HEK293 (cell line): ENCODE results near the gene FIG4.

Experiments
- CTCF ChIA-PET: fragments of 350-600 bp; formaldehyde crosslinking; extraction: SDS; loops from one replicate; lab custom pipeline; 2021; ENCODE audit warnings: antibody characterized with exemption; lab: Yijun Ruan, JAX
- POLR2A ChIA-PET: fragments of 300-600 bp; formaldehyde crosslinking; extraction: SDS; loops from one replicate; lab custom pipeline; 2020; ENCODE audit warnings: antibody characterized with exemption, inconsistent platforms; lab: Yijun Ruan, JAX
- H3K27ac ChIP-seq: fragments of 200-500 bp; sonication (Bioruptor generic); 2 replicates; pipeline ENCODE4 v1.5.1; 2014; ENCODE audit warnings: low read depth, low read length, control low read depth, inconsistent platforms; ENCODE audit errors: extremely low read depth
- H3K36me3 ChIP-seq, 2 experiments: fragments of 200-500 bp in 1 of 2; sonication (Bioruptor generic) in 1 of 2; 1 replicate in 1 of 2; 2 replicates in 1 of 2; pipeline ENCODE4 v1.5.1; 2014 to 2017; ENCODE audit warnings: inconsistent platforms in 2 of 2, low read length in 2 of 2; ENCODE audit not compliant: control insufficient read depth in 2 of 2, insufficient read depth in 1 of 2
- H3K4me1 ChIP-seq: fragments of 200-500 bp; sonication (Bioruptor generic); 2 replicates; pipeline ENCODE4 v1.5.1; 2014; ENCODE audit warnings: mild to moderate bottlenecking, low read length, inconsistent platforms; ENCODE audit not compliant: control insufficient read depth, insufficient read depth
- H3K4me3 ChIP-seq: 2 replicates; pipeline ENCODE4 v1.5.1; 2011; ENCODE audit warnings: low read depth, mild to moderate bottlenecking, control low read depth, low read length, moderate library complexity
- H3K9me3 ChIP-seq: fragments of 200-500 bp; sonication (Bioruptor generic); 2 replicates; pipeline ENCODE4 v1.5.1; 2014; ENCODE audit warnings: low read depth, low read length, inconsistent platforms; ENCODE audit not compliant: control insufficient read depth, insufficient read depth
- GFI1B ChIP-seq: fragments of 450-650 bp; formaldehyde crosslinking; IDR thresholded peaks from 2 replicates; pipeline ENCODE4 v1.5.1; 2016; ENCODE audit warnings: missing biosample characterization, missing genetic modification characterization
- GLIS1 ChIP-seq: fragments of 450-650 bp; formaldehyde crosslinking; IDR thresholded peaks from 2 replicates; pipeline ENCODE4 v1.5.1; 2016; ENCODE audit warnings: missing biosample characterization, missing genetic modification characterization
- KLF8 ChIP-seq: fragments of 450-650 bp; formaldehyde crosslinking; IDR thresholded peaks from 2 replicates; pipeline ENCODE4 v1.5.1; 2016; ENCODE audit warnings: missing biosample characterization, missing genetic modification characterization
- SCRT1 ChIP-seq: fragments of 450-650 bp; formaldehyde crosslinking; IDR thresholded peaks from 2 replicates; pipeline ENCODE4 v1.5.1; 2016; ENCODE audit warnings: missing biosample characterization, missing genetic modification characterization, borderline replicate concordance
- SETDB1 ChIP-seq: IDR thresholded peaks from one replicate; pipeline ENCODE4 v1.6.1; 2017; ENCODE audit warnings: mild to moderate bottlenecking, low read length, moderate library complexity, mixed read lengths; ENCODE audit not compliant: insufficient read length
- ZBTB6 ChIP-seq: fragments of 450-650 bp; formaldehyde crosslinking; IDR thresholded peaks from 2 replicates; pipeline ENCODE4 v1.5.1; 2017; ENCODE audit warnings: missing biosample characterization, missing genetic modification characterization
- ZFP37 ChIP-seq: fragments of 450-650 bp; formaldehyde crosslinking; IDR thresholded peaks from 2 replicates; pipeline ENCODE4 v1.5.1; 2016; ENCODE audit warnings: missing biosample characterization, missing genetic modification characterization
- ZNF133 ChIP-seq: fragments of 450-650 bp; formaldehyde crosslinking; IDR thresholded peaks from 2 replicates; pipeline ENCODE4 v1.5.1; 2016; ENCODE audit warnings: missing biosample characterization, missing genetic modification characterization
- ZNF184 ChIP-seq: fragments of 450-650 bp; IDR thresholded peaks from 2 replicates; pipeline ENCODE4 v1.5.1; 2018; ENCODE audit warnings: missing biosample characterization, mild to moderate bottlenecking, missing genetic modification characterization
- ZNF214 ChIP-seq: fragments of 450-650 bp; formaldehyde crosslinking; IDR thresholded peaks from 2 replicates; pipeline ENCODE4 v1.5.1; 2017; ENCODE audit warnings: missing biosample characterization, mild to moderate bottlenecking, missing genetic modification characterization, borderline replicate concordance
- ZNF239 ChIP-seq: fragments of 450-650 bp; formaldehyde crosslinking; IDR thresholded peaks from 2 replicates; pipeline ENCODE4 v1.5.1; 2016; ENCODE audit warnings: missing biosample characterization, missing genetic modification characterization
- ZNF292 ChIP-seq: fragments of 450-650 bp; formaldehyde crosslinking; IDR thresholded peaks from 2 replicates; pipeline ENCODE4 v1.5.1; 2016; ENCODE audit warnings: low read depth, missing biosample characterization, missing genetic modification characterization, borderline replicate concordance
- ZNF404 ChIP-seq: fragments of 450-650 bp; formaldehyde crosslinking; IDR thresholded peaks from 2 replicates; pipeline ENCODE4 v1.5.1; 2017; ENCODE audit warnings: missing biosample characterization, missing genetic modification characterization
- ZNF548 ChIP-seq: fragments of 450-650 bp; formaldehyde crosslinking; IDR thresholded peaks from 2 replicates; pipeline ENCODE4 v1.5.1; 2016; ENCODE audit warnings: missing biosample characterization, missing genetic modification characterization
- ZNF555 ChIP-seq: fragments of 450-650 bp; formaldehyde crosslinking; conservative IDR thresholded peaks from 2 replicates; pipeline ENCODE4 v1.5.1; 2017; ENCODE audit warnings: missing biosample characterization, mild to moderate bottlenecking, missing genetic modification characterization, inconsistent platforms
- ZNF830 ChIP-seq: fragments of 450-650 bp; IDR thresholded peaks from 2 replicates; pipeline ENCODE4 v1.5.0; 2018; ENCODE audit warnings: missing biosample characterization, missing genetic modification characterization, low read depth, mild to moderate bottlenecking, moderate library complexity
- TF ChIP-seq, protein P1 (sequence below): fragments of 450-650 bp; formaldehyde crosslinking; IDR thresholded peaks from 2 replicates; pipeline ENCODE4 v1.5.1; 2016; ENCODE audit warnings: missing biosample characterization, missing genetic modification characterization, borderline replicate concordance

FIG4 gene

GRCh38 chr6:109872549-109872948 lies 181.5 kb downstream of the FIG4 start:
- no peak for TF ChIP-seq ZNF239
- no peak for TF ChIP-seq ZNF404 (tag by site-specific recombination)
- no peak for TF ChIP-seq ZNF184 (tag by site-specific recombination)
- no peak for TF ChIP-seq ZBTB6
- ChIA-PET POLR2A (no interaction called here), CTCF (no interaction called here)
- Histone ChIP-seq H3K27ac (no peak overlapping the region), H3K9me3 (no peaks in the 10 kb centered on the region), H3K4me3 (no peak overlapping the region), H3K36me3 (no peaks in the 10 kb centered on the region), H3K4me1 (no peaks in the 10 kb centered on the region)

DNA sequence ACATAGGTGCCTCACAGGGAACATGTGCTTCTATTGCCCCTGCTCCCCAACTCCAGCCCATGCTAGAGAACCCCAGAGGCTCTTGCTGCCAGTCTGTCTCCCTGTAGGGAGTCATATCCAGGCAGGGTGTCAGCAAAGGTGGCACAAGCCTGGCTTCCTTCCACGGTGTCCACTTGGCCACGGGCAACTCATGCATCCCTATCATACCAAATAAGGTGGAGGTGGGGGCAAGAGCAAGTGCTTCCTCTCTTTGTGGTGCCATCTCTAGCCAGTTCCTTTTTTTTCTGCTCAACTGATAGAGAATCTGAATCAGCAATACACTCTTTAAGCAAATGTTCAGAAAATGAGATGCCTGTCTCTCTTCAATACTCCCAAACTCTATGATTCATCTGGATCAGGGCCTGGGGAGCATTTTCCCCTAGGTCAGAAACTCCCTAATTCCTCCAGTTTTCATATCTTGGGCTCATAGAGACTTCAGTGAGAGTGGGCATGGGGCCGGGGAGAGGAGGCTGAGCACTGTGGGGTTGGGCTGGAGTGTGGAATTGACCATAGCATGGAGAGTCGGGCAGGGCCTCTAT lies 182.0 kb downstream of the FIG4 start:
- ChIA-PET POLR2A (no interaction called here), CTCF (no interaction called here)
- no peaks in the 10 kb centered on the region for H3K36me3 ChIP-seq
- H3K4me1 ChIP-seq, result no peaks in the 10 kb centered on the region
- no peak overlapping the region for H3K27ac ChIP-seq
- no peak overlapping the region for H3K4me3 ChIP-seq
- H3K9me3 ChIP-seq, result no peaks in the 10 kb centered on the region
- TF ChIP-seq ZNF830 (tag by site-specific recombination) (no peak), GLIS1 (tag by site-specific recombination) (no peak), ZNF555 (tag by site-specific recombination) (no peak), ZFP37 (tag by site-specific recombination) (no peak), SETDB1 (no peak), ZNF548 (tag by site-specific recombination) (no peak), ZNF133 (tag by site-specific recombination) (no peak), GFI1B (no peak), ZBTB6 (no peak), ZNF292 (tag by site-specific recombination) (no peak)

DNA sequence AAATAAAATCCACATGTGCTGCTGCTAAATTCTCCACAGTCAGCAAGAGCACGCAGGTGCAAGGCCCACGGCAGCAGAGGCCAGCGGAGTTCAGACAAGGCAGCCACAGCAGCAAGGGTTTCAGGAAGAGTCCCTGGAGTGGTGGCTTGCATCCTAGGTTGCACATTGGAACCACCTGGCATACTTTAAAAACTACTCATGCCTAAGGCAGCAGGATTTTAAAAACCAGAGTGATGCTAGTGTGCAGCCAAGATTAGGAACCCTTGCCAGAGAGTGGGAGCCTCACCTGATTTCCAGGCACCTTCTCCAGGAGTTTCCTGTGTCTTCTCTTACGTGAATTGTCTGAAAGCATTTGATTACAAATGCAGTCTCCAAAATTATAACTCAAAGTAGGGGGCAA lies 183.0 kb downstream of the FIG4 start:
- CTCF ChIA-PET, result no interaction called here
- Histone ChIP-seq H3K4me1 (no peaks in the 10 kb centered on the region), H3K27ac (no peak overlapping the region), H3K9me3 (no peaks in the 10 kb centered on the region), H3K4me3 (no peak overlapping the region), H3K36me3 (no peaks in the 10 kb centered on the region)
- TF ChIP-seq KLF8 (tag by site-specific recombination) (no peak), SCRT1 (tag by site-specific recombination) (no peak)
- POLR2A ChIA-PET, result no interaction called here

- Histone ChIP-seq H3K4me3 (no peak overlapping the region), H3K36me3 (no peaks in the 10 kb centered on the region), H3K27ac (no peak overlapping the region), H3K4me1 (no peaks in the 10 kb centered on the region), H3K9me3 (no peaks in the 10 kb centered on the region)
- CTCF ChIA-PET, result no interaction called here
- POLR2A ChIA-PET, result no interaction called here
- no peak for TF ChIP-seq ZNF214 (tag by site-specific recombination)
- TF ChIP-seq, protein P1, sequence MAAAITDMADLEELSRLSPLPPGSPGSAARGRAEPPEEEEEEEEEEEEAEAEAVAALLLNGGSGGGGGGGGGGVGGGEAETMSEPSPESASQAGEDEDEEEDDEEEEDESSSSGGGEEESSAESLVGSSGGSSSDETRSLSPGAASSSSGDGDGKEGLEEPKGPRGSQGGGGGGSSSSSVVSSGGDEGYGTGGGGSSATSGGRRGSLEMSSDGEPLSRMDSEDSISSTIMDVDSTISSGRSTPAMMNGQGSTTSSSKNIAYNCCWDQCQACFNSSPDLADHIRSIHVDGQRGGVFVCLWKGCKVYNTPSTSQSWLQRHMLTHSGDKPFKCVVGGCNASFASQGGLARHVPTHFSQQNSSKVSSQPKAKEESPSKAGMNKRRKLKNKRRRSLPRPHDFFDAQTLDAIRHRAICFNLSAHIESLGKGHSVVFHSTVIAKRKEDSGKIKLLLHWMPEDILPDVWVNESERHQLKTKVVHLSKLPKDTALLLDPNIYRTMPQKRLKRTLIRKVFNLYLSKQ, result no peak
Observed at GRCh38 chr6:109874621-109875020, 183.5 kb downstream of the FIG4 start.
